GM18507 (cell line): Measurements from ENCODE around the gene ZNF436.

ENCODE experiments used
- DNase-seq: peaks from one replicate; pipeline ENCODE4 v3.0.0; 2011; ENCODE audit warnings: low read depth; ENCODE audit not compliant: insufficient read length; ENCODE audit errors: extremely low spot score
- FAIRE-seq: peaks from 2 replicates; lab custom pipeline; 2011; peaks lifted over from hg19 to GRCh38; lab: Jason Lieb, UNC

Gene ZNF436

GRCh38 chr1:23369335-23370013 is at the start of gene ZNF436:
Gene ZNF436 (minus strand): TSS chr1:23369836. CDS start chr1:23368005, 1,831 bp downstream.
- FAIRE-seq (no peak), DNase-seq (no peak)

DNA sequence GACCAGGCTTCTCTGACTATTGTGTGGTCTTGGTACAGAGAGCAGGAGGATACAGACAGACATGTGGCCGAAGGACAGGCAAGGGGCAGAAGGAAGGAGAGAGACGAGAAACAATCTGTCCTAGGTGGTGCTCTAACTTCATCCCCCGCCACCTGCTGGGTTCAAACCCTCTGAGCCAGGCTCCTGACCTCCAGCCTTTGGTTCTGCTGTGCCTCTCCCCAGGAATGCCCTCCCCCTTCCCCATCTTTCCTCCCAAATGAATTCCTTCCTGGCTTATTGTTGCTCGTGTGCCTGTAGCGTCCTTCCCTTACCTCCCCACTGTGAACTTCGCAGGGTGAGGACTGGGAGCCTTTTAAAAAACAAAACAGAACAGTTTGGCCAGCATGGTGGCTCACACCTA is 49.5 kb upstream of the ZNF436 start:
- DNase-seq = no peak
- FAIRE-seq = no peak

GRCh38 chr1:23417570-23417969 is 47.9 kb upstream of the ZNF436 start:
- FAIRE-seq (no peak), DNase-seq (no peak)

DNA sequence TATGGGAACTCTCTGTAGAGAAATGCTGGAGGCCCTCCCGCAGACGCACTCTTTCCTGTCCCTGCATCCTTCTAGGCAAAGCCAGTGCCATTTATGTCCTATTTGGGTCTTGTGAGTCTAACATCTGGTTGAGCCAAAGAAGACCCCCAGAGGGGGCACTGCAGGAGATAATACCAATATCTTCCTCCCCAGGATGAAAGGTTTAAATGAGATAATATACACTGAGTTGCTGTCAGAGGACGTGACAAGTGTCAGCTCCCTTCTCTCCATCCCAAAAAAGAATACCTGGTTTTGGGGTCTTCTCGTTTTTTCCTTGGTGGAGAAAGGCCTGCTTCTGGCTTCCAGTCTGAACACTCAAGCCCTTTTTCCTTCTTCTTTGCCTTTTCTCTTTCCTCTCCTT is 47.3 kb upstream of the ZNF436 start:
- FAIRE-seq = no peak
- DNase-seq = no peak

GRCh38 chr1:23408797-23409290 is 39.2 kb upstream of the ZNF436 start:
- FAIRE-seq (no peak), DNase-seq (no peak)

- FAIRE-seq (no peak), DNase-seq (no peak)
Measured at GRCh38 chr1:23407016-23407630, 37.5 kb upstream of the ZNF436 start.

- no peak for FAIRE-seq
Measured at GRCh38 chr1:23405946-23406345, 36.3 kb upstream of the ZNF436 start.

DNA sequence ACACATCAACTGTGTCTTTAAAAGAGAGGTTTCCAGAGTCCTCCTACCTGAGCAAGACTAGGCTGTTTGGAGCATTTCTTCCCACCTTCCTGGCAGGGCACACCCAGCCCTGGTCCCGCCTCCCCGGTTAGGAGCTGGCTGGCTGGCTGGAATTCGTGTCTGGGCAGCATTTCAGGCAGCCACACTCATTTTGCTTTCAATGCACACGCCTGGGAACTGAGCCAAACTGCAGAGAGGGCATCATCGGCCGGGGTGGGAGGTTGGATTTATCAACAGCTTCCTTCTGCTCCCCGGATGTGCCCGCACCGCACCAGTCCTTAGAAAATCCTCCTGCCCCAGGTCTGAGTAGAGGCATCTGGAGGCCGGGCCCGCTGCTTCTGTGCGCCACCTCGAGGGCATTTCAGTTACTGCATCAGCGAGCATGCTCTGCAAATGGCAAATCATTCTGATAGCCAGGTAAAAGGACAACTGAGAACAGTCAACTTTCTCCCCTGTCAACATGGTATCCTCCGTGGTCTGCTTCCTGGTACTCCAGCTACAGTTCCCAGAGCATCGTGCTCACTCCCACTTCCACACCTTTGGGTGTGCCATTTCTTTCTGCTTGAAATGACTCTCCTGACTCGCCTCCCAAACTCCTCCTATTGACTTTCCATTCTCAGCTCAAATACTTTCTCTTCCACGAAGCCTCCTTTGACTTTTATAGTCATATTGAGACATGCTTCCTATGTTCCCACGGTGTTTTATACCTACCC is 34.3 kb upstream of the ZNF436 start:
- DNase-seq = peak; percentile 70
- FAIRE-seq = peak; percentile 88

More at GRCh38 chr1:23405946-23406345, 36.3 kb upstream of the ZNF436 start:
- no peak for DNase-seq

GRCh38 chr1:23403355-23403734 is 33.7 kb upstream of the ZNF436 start:
- no peak for FAIRE-seq
- no peak for DNase-seq

- DNase-seq (no peak), FAIRE-seq (no peak)
Measured at GRCh38 chr1:23403038-23403336, 33.4 kb upstream of the ZNF436 start.

- DNase-seq (no peak), FAIRE-seq (no peak)
Measured at GRCh38 chr1:23402286-23403037, 32.8 kb upstream of the ZNF436 start.

- DNase-seq = no peak
- no peak for FAIRE-seq
Measured at GRCh38 chr1:23401313-23401712, 31.7 kb upstream of the ZNF436 start.

- no peak for FAIRE-seq
- no peak for DNase-seq
Measured at GRCh38 chr1:23400324-23401114, 30.9 kb upstream of the ZNF436 start.

DNA sequence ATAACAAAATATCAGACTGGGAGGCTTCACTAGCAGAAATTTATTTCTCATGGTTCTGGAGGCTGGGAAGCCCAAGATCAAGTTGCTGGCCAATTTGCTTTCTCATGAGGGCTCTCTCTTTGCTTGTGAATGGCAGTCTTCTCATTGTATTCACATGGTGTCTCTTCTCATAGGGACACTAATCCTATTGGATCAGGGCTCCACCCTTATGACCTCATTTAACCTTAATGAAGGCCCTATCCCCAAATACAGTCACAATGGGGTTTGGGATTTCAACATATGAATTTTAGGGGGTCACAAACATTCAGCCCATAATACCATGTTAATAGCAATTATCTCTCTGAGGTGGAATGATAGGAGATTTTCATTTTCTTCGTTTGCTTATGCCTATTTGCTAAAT is 29.6 kb upstream of the ZNF436 start:
- no peak for DNase-seq
- FAIRE-seq = no peak

GRCh38 chr1:23397908-23398307 is 28.3 kb upstream of the ZNF436 start:
- no peak for DNase-seq
- no peak for FAIRE-seq

- no peak for DNase-seq
Measured at GRCh38 chr1:23396380-23396779, 26.7 kb upstream of the ZNF436 start.

GRCh38 chr1:23395849-23396248 is 26.2 kb upstream of the ZNF436 start:
- FAIRE-seq (no peak), DNase-seq (no peak)

More at GRCh38 chr1:23396380-23396779, 26.7 kb upstream of the ZNF436 start:
- FAIRE-seq = no peak

- DNase-seq = no peak
- FAIRE-seq = no peak
Measured at GRCh38 chr1:23395154-23395724, 25.6 kb upstream of the ZNF436 start.

DNA sequence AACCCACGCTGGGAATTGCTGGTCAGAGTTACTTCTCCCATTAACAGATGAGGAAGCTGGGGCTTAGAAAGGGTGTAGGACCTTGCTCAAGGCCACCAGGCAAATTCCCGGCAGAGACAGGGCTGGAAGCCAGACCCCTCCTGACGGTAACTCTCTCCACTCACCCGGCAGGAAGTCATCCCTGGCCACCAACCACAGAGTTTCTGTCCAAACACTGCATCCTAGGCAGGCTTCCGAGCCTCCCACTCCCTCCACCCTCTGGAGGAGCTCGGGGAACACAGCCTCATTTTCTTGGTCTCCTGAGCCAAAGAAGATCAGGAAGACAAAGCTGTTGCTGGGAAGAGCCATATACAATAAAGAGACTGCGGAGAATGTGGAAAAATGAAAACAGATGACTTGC is 25.0 kb upstream of the ZNF436 start:
- FAIRE-seq (no peak), DNase-seq (no peak)
